K562 (cell line): ENCODE data around the gene MAPKAPK2. TPM values are rescaled to one million over a fixed set of nuclear protein-coding genes. Genes with fewer than 3 reads are reported as not detected.

Source experiments
- ASH1L ChIP-seq: fragments of 450-650 bp; IDR thresholded peaks from 2 replicates; pipeline ENCODE4 v1.6.1; 2018; ENCODE audit warnings: borderline replicate concordance, mild to moderate bottlenecking, low read depth; ENCODE audit not compliant: partially characterized antibody
- HOXB6 ChIP-seq: fragments of 250-450 bp; sonication (Bioruptor Pico); IDR thresholded peaks from 2 replicates; pipeline ENCODE4 v1.5.1; 2022; ENCODE audit warnings: mild to moderate bottlenecking, borderline replicate concordance
- MCM5 ChIP-seq: fragments of 450-650 bp; IDR thresholded peaks from 2 replicates; pipeline ENCODE4 v1.6.1; 2016; ENCODE audit warnings: low read depth
- MTA3 ChIP-seq: fragments of 450-650 bp; formaldehyde crosslinking; IDR thresholded peaks from 2 replicates; pipeline ENCODE4 v1.6.1; 2017; ENCODE audit warnings: mild to moderate bottlenecking, borderline replicate concordance
- NFYB ChIP-seq: IDR thresholded peaks from 2 replicates; pipeline ENCODE4 v1.6.1; 2011; ENCODE audit warnings: mild to moderate bottlenecking, moderate library complexity; ENCODE audit not compliant: insufficient read length; ENCODE audit errors: extremely low read depth
- PHF21A ChIP-seq: fragments of 450-650 bp; IDR thresholded peaks from 2 replicates; pipeline ENCODE4 v1.6.1; 2017; ENCODE audit warnings: low read depth, borderline replicate concordance
- PML ChIP-seq: IDR thresholded peaks from 2 replicates; pipeline ENCODE4 v1.6.1; 2012; ENCODE audit warnings: low read length, inconsistent platforms
- PRPF4 ChIP-seq: fragments of 200-400 bp; formaldehyde crosslinking; IDR thresholded peaks from one replicate; pipeline ENCODE4 v1.6.1; 2017; ENCODE audit warnings: low read length, low read depth, mild to moderate bottlenecking; ENCODE audit not compliant: insufficient read depth, poor library complexity, severe bottlenecking
- RBM14 ChIP-seq: fragments of 200-400 bp; formaldehyde crosslinking; IDR thresholded peaks from 2 replicates; pipeline ENCODE4 v1.6.1; 2018; ENCODE audit warnings: low read depth, mild to moderate bottlenecking, low read length, moderate library complexity, borderline replicate concordance; ENCODE audit not compliant: insufficient read depth
- RFX7 ChIP-seq: fragments of 250-450 bp; sonication (Bioruptor Pico); IDR thresholded peaks from 2 replicates; pipeline ENCODE4 v1.5.1; 2021; ENCODE audit warnings: mild to moderate bottlenecking
- RUNX1 ChIP-seq: sonication (generic); IDR thresholded peaks from 2 replicates; pipeline ENCODE4 v1.6.1; 2016; ENCODE audit warnings: antibody characterized with exemption, low read depth
- SIRT6 ChIP-seq: IDR thresholded peaks from one replicate; pipeline ENCODE4 v1.6.1; 2012; ENCODE audit warnings: low read depth, mild to moderate bottlenecking, control low read depth, inconsistent platforms, low read length, moderate library complexity
- SMARCA4 ChIP-seq: fragments of 450-650 bp; IDR thresholded peaks from 2 replicates; pipeline ENCODE4 v1.6.1; 2016
- SP1 ChIP-seq: sonication (generic); formaldehyde crosslinking; IDR thresholded peaks from 2 replicates; pipeline ENCODE4 v1.8.1; 2022; ENCODE audit warnings: mild to moderate bottlenecking, missing genetic modification reagents
- YBX1 ChIP-seq: fragments of 450-650 bp; IDR thresholded peaks from 2 replicates; pipeline ENCODE4 v1.7.1; 2016; ENCODE audit warnings: mild to moderate bottlenecking
- ZBTB40 ChIP-seq, 2 experiments: fragments of 450-650 bp in 1 of 2; sonication (generic) in 1 of 2; formaldehyde crosslinking in 1 of 2; IDR thresholded peaks; 2 replicates each; pipeline versions ENCODE4 v1.7.1 to v1.9.0; 2016 to 2022; ENCODE audit warnings: inconsistent platforms in 1 of 2, mild to moderate bottlenecking in 1 of 2, missing genetic modification reagents in 1 of 2
- ZFP30 ChIP-seq: fragments of 250-450 bp; sonication (Bioruptor Pico); IDR thresholded peaks from 2 replicates; pipeline ENCODE4 v1.8.0; 2022; ENCODE audit warnings: moderate library complexity, mild to moderate bottlenecking, inconsistent platforms, borderline replicate concordance
- polyA plus RNA-seq, 8 experiments: library from polyadenylated mRNA; depleted of rRNA in 4 of 8; stranded (reverse) in 5 of 8; unstranded in 3 of 8; fragments of >200 nt; fragmentation: Nextera tagmentation in 2 of 8; fragmentation: Illumina TruSeq in 1 of 8; extraction: Ambion mirVana in 2 of 8; extraction: Trizol in 1 of 8; gene quantifications; 2 replicates each; pipeline versions ENCODE4 v1.2.1 to v1.2.3, GENCODE V29; 2011 to 2014; ENCODE audit warnings: inconsistent platforms in 1 of 8, missing spikeins in 1 of 8
- total RNA-seq, 7 experiments: library from RNA; depleted of rRNA in 6 of 7; stranded (reverse); fragments of >200 nt in 6 of 7; fragmentation: Illumina TruSeq in 2 of 7; extraction: Trizol in 2 of 7; gene quantifications; 2 replicates each; pipeline versions ENCODE4 v1.2.1 to v1.2.3, GENCODE V29; 2011 to 2021; ENCODE audit warnings: low replicate concordance in 1 of 7
- TF ChIP-seq, protein P1 (sequence below), 3 experiments: IDR thresholded peaks in 2 of 3; conservative IDR thresholded peaks in 1 of 3; 2 replicates each; pipeline ENCODE4 v1.5.1; 2011 to 2012; ENCODE audit warnings: low read length in 3 of 3, mild to moderate bottlenecking in 3 of 3, control low read depth in 2 of 3, improper control_type of control experiment in 1 of 3, inconsistent platforms in 1 of 3, low read depth in 1 of 3, mixed read lengths in 1 of 3, moderate library complexity in 1 of 3; ENCODE audit not compliant: insufficient read depth in 2 of 3

MAPKAPK2 gene
- total and polyA plus RNA-seq, 9 of the 15 experiments (the other 6 are each of a cell fraction or from before 2014, with no cell fraction given) = 0.63 to 94.2 (median 52.1) TPM

DNA sequence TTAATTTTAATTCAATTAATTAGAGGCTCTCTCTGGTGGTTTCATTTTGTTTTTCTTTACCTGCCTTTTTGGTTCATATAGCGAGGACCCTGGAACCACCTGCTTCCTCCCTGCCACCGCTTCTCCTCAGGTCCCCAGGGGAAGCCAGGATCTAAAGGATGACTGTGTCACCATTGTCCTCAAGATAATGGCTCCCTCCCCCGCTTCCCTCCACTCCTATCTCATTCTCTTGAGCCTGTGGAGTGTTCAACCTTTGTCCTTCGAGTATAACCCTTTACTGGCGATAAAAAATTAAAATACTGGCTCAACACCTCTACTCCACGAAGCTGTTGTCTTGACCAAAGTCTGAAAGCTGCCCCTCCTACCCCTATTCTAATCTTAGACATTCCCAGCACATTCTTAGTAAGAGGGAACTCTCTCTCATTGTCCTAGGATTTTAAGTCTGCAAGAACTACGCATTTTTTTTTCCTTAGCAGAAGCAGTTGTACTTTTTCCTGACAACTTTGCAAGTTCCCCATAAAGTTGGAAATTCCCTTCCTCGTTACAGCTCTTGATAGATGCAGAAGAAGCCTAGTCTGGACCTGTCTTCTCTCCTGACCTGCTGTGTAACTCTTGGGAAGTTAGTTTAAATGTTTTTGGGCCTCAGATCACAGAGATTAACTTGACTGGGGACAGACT lies 12.6 kb upstream of the MAPKAPK2 start (continued):
- TF ChIP-seq, protein P1, sequence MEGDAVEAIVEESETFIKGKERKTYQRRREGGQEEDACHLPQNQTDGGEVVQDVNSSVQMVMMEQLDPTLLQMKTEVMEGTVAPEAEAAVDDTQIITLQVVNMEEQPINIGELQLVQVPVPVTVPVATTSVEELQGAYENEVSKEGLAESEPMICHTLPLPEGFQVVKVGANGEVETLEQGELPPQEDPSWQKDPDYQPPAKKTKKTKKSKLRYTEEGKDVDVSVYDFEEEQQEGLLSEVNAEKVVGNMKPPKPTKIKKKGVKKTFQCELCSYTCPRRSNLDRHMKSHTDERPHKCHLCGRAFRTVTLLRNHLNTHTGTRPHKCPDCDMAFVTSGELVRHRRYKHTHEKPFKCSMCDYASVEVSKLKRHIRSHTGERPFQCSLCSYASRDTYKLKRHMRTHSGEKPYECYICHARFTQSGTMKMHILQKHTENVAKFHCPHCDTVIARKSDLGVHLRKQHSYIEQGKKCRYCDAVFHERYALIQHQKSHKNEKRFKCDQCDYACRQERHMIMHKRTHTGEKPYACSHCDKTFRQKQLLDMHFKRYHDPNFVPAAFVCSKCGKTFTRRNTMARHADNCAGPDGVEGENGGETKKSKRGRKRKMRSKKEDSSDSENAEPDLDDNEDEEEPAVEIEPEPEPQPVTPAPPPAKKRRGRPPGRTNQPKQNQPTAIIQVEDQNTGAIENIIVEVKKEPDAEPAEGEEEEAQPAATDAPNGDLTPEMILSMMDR (IDR thresholded peaks at IDR 0.05 in 2 of 3, conservative IDR thresholded peaks at IDR 0.05 in 1 of 3; ENCODE audit: insufficient read depth in 2 of 3, low read depth in 1 of 3, low read length in 3 of 3) = no peak
- no peak for TF ChIP-seq SIRT6
- TF ChIP-seq HOXB6 = no peak
- TF ChIP-seq RFX7 (CRISPR knock-in tag) = no peak
- no peak for TF ChIP-seq MCM5
- TF ChIP-seq PML = no peak
- no peak for TF ChIP-seq ZFP30
- no peak for TF ChIP-seq YBX1
- TF ChIP-seq NFYB = no peak
- no peak; the same call in 1 of the 2 replicates for TF ChIP-seq RUNX1
- TF ChIP-seq SP1 (CRISPR knock-in tag) = no peak
- peak; percentile 70 for TF ChIP-seq ZBTB40 (IDR thresholded peaks at IDR 0.05)
- no peak for TF ChIP-seq ZBTB40 (CRISPR knock-in tag; IDR thresholded peaks at IDR 0.05)
- TF ChIP-seq PHF21A = no peak
- TF ChIP-seq MTA3 = no peak
- TF ChIP-seq RBM14 = no peak
- no peak for TF ChIP-seq ASH1L
- no peak for TF ChIP-seq PRPF4
- TF ChIP-seq SMARCA4 = peak; percentile 95
